Endothelial cell of umbilical vein (primary cell): ENCODE measurements around the gene AGBL4.
"Not testable (repeated sequence)": the region's sequence is repeated elsewhere in the genome, so short reads cannot be mapped to it uniquely, and the experiment has no call there.

Experiments
- EZH2 ChIP-seq: IDR thresholded peaks from 2 replicates; pipeline ENCODE4 v1.6.1; 2012; ENCODE audit warnings: borderline replicate concordance, low read depth, mild to moderate bottlenecking, moderate library complexity, low read length, inconsistent platforms; ENCODE audit not compliant: severe bottlenecking
- FOS ChIP-seq: IDR thresholded peaks from 2 replicates; pipeline ENCODE4 v1.6.1; 2011; ENCODE audit warnings: mild to moderate bottlenecking, low read length, moderate library complexity, borderline replicate concordance; ENCODE audit not compliant: insufficient read depth
- POLR2A ChIP-seq: IDR thresholded peaks from 2 replicates; pipeline ENCODE4 v1.6.1; 2012; ENCODE audit warnings: low read depth, mild to moderate bottlenecking, control low read depth, low read length
- POLR2AphosphoS5 ChIP-seq: IDR thresholded peaks from 2 replicates; pipeline ENCODE4 v1.6.1; 2012; ENCODE audit warnings: low read depth, mild to moderate bottlenecking, control low read depth, low read length, moderate library complexity; ENCODE audit not compliant: insufficient read depth
- TF ChIP-seq, protein P1 (sequence below), 2 donors: IDR thresholded peaks; 1 replicate in 1 of 2; 2 replicates in 1 of 2; pipeline ENCODE4 v1.5.1; 2011; ENCODE audit warnings: low read length in 2 of 2, mild to moderate bottlenecking in 2 of 2, moderate library complexity in 2 of 2, control low read depth in 1 of 2, inconsistent platforms in 1 of 2, low read depth in 1 of 2; ENCODE audit not compliant: insufficient read depth in 1 of 2; ENCODE audit errors: extremely low read depth in 1 of 2

DNA sequence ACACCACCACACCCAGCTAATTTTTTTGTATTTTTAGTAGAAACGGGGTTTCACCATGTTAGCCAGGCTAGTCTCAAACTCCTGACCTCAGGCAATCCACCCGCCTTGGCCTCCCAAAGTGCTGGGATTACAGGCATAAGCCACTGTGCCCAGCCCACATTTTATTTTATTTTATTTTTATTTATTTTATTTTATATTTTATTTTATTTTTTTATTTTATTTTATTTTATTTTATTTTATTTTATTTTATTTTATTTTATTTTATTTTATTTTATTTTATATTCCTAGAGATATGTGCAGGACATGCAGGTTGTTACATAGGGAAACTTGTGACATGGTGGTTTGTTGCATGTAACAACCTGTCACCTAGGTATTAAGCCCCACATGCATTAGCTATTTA is 721.4 kb downstream of the AGBL4 start:
- TF ChIP-seq, protein P1, sequence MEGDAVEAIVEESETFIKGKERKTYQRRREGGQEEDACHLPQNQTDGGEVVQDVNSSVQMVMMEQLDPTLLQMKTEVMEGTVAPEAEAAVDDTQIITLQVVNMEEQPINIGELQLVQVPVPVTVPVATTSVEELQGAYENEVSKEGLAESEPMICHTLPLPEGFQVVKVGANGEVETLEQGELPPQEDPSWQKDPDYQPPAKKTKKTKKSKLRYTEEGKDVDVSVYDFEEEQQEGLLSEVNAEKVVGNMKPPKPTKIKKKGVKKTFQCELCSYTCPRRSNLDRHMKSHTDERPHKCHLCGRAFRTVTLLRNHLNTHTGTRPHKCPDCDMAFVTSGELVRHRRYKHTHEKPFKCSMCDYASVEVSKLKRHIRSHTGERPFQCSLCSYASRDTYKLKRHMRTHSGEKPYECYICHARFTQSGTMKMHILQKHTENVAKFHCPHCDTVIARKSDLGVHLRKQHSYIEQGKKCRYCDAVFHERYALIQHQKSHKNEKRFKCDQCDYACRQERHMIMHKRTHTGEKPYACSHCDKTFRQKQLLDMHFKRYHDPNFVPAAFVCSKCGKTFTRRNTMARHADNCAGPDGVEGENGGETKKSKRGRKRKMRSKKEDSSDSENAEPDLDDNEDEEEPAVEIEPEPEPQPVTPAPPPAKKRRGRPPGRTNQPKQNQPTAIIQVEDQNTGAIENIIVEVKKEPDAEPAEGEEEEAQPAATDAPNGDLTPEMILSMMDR (IDR thresholded peaks at IDR 0.05; ENCODE audit: extremely low read depth in 1 of 2, insufficient read depth in 1 of 2, low read depth in 1 of 2, low read length in 2 of 2) = not testable (repeated sequence)
- TF ChIP-seq FOS, POLR2A, POLR2AphosphoS5, EZH2: not testable (repeated sequence)
